SK-MEL-5 (cell line): ENCODE data around the gene EXOC6B. TPM values are rescaled to one million over a fixed set of nuclear protein-coding genes. Genes with fewer than 3 reads are reported as not detected.

Experiments
- DNase-seq: peaks from one replicate; pipeline ENCODE4 v3.0.0-alpha.2; 2016; ENCODE audit warnings: low read depth, low spot score
- in situ Hi-C: cut with HindIII; loops from 2 replicates; pipeline ENCODE4 v1.10.0; 2016; ENCODE audit warnings: low sequenced_read_pairs, high pct_unique_total_duplicates, low pct_unique_long_range_greater_than_20kb
- total RNA-seq: library from RNA; depleted of rRNA; stranded (reverse); fragments of >200 nt; shearing (Covaris generic); gene quantifications from 2 replicates; pipeline ENCODE4 v1.2.3, GENCODE V29; 2014

The EXOC6B gene
- total RNA-seq, 1 experiment from 2014 or later: 20.0 TPM

DNA sequence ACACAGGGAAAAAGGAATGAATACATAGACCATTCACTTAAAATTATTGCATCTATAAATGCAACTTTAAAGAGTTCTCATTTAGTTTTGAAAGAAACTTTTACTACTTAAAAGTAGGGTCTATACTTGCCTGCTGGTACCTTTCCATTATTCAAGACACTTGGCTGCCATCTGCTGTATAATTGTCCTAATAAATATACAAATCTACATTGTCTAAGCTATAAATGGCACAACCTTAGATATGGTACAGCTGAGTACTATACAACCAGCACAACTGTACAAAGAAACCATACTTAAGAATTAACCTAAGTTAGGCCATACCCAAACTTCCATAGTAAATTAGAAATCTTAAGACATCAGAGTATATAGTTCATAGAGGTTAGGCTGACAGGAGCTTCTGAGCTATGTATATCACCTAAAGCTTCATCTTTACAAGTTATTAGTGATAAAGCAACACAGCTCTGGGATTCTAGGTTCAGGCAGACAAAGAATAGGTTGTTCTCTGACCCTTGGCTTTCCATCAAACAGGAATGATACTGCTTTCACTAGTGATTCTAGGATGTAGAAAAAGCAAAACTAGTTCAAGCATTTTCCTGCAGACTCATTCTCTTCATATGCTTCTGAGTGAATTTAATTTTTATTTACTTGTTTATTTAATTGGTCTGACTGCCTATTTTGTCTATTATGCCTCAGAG lies 22.1 kb downstream of the EXOC6B start:
- peak; percentile 30 for DNase-seq
- in situ Hi-C loops: no loop called here

DNA sequence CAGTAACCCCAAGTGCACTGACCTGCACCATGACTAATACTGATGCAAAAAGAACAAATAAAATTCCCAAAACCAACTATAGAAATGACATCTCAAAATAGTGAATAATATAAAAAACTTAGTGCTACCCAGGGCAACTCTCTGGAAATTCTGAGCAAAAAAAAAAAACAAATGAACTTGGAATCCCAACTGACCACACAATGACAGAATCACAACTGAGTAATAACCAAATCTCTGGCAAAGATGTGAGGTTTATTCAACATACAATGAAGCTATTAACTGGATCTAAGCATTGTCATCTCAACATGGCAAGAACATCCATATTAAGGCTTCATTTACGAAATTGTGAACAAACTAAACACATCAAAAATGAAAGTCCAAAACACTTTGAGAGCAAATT lies 22.7 kb downstream of the EXOC6B start:
- DNase-seq: no peak
- in situ Hi-C loops: no loop called here

DNA sequence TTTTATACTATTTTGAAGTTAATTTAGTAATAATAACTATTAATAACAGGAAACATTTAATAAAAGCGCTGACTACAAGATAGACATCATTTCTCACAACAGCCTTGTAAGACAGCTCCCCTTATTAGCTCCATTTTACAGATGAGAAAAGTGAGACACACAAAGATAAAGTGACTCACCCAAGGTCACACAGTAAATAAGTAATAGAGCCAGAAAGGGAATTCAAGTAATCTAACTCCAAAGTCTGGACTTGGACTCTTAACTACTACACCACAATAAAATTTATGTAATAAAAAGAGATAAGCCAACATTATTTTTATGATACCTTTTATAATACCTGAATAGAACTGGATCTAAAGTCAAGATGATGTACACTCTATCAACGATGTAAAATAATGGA lies 25.3 kb downstream of the EXOC6B start:
- no peak for DNase-seq
- in situ Hi-C loops: no loop called here

DNA sequence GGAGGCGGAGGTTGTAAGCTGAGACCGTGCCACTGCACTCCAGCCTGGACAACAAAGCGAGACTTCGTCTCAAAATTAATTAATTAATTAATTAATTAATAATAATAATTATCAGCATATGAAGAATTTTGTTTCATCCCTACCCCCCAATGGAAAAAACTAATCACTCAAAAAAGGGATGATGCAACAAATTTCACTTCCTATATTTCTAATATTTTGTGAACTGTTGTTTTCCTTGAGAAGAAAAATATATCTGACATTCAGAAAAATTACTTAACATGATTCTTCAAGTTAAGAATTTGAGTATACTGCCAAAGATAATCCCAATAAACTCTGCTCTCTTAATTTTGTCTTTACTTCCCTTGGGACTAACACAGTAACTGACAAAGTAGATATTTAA lies 28.1 kb downstream of the EXOC6B start:
- DNase-seq: no peak
- in situ Hi-C loops: no loop called here

DNA sequence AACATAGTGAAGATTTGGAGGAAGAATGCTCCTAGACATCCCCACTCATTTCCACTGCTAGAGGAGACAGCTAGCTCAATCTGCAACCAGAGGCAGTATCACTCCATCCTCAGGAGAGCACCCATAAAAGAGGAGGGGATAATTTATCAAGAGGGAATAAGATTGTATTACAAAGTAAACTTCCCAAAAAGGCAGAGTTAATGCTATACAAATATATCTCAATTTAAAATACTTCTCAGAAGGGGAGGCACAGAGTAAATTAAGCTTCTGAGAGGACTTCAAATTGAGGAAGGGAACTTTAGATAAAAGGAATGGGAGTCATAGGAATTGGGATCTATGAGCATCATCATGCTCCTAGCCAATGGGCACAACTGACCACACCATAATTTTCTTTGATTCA lies 29.1 kb downstream of the EXOC6B start:
- in situ Hi-C loops: no loop called here
- no peak for DNase-seq

DNA sequence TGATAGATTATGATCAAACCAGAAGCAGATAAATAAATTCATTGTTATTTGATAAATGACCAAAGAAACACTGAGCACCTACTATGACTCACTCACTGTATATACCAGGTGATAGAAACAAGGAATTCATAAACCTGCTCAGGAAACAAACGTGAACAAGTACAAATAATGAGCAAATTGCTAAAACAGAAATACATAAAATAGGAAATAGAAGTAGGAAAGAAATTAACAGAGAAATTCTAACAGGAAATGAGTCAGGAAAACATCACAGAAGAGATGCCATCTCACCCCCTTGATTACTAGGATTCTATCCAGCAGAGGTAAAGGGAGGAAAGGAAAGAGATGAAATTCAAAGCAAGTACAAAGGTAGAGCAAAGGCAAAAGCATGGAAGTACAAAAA lies 31.3 kb downstream of the EXOC6B start:
- DNase-seq: no peak

DNA sequence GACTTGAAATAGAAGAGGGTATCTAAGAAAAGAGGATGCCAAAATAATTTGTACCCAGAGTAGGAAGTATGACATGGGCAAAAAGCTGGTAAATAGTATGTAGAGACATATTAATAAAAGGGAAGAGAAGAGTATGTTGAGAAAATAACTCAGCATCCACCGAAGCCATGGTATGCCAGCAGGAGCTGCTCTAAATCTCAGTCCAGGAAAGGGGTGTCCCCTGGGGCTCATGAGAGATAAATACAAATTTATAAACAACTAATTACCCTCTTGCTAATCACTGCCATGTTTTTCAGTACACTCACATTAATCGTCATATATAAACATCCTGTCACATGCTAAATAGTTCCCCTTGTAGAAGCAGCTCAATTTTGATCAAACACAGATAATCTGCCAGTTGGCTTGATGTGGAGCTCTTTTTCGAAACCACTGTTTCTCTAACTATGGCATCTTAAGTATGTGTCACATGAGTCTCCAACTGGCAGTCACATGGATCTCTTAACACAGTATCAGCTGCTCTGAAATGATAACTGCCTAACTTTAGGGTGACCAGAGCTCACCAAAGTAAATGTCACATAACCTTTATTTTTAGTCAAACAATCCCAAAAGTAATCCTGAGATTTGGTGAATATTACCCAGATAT lies 31.9 kb downstream of the EXOC6B start:
- DNase-seq: peak; percentile 90
- in situ Hi-C loops: no loop called here

More for the DNA sequence above, 31.3 kb downstream of the EXOC6B start:
- in situ Hi-C loops: no loop called here

DNA sequence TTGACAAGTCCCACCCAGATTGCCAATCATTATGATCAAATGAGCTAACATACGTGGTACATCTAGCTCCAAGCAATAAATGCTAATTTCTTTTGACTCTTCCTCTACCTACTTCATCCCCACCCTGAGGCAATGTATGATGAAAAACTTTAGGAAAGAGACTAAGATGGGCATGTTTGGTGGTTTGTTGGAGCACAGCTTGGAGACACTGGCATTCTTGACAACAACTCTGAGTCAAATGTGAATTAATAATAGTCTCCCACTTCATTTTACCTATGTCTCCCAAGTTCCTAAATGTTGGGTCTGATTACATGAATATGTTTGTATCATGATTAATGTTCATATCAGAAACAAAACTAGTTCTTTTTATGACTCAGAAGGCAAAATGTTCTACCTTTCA lies 36.6 kb downstream of the EXOC6B start:
- in situ Hi-C loops: no loop called here
- no peak for DNase-seq

DNA sequence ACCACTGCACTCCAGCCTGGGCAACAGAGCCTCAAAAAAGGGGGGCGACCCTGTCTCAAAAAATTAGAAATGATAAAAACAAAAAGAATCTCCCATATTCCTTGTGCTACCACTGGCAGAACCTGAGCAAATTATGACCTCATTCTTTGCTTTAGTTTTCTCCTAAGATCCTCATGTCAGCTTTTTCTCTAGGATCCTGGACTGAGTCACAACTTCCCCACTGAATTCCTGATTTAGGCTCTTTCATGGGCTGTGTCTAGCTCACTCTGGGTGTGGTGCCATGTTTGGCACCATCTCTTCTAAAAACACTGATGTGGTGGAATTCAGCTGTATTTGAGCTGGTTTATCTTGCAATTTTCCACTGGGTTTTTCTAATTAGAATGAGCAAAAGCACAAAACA lies 37.1 kb downstream of the EXOC6B start:
- in situ Hi-C loops: no loop called here
- no peak for DNase-seq

DNA sequence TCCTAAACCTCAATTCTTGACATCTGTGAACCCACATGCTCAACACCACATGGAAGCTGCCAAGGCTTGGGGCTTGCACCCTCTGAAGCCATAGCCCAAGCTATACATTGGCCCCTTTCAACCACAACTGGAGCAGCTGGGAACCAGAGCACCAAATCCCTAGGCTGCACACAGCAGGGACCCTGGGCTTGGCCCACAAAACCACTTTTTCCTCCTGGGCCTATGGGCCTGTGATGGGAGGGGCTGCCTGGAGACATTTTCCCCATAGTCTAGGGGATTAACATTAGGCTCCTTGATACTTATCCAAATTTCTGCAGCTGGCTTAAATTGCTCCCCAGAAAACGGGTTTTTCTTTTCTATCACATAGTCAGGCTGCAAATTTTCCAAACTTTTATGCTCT lies 40.3 kb downstream of the EXOC6B start:
- in situ Hi-C loops: no loop called here
- no peak for DNase-seq

DNA sequence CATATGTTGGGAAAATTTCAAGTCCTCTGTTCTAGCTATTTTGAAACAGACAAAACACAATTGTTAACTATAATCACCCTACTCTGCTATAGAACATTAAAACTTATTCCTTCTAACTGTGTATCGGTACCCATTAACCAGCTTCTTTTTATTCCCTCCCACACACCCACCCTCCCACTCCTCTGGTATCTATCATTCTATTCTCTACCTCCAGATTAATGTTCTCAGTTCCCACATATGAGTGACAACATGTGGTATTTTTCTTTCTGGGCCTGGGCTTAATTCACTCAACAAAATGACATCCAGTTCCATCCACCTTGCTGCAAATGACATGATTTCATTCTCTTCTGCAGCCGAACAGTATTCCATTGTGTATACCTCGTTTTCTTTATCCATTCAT lies 43.3 kb downstream of the EXOC6B start:
- in situ Hi-C loops: no loop called here
- DNase-seq: no peak

DNA sequence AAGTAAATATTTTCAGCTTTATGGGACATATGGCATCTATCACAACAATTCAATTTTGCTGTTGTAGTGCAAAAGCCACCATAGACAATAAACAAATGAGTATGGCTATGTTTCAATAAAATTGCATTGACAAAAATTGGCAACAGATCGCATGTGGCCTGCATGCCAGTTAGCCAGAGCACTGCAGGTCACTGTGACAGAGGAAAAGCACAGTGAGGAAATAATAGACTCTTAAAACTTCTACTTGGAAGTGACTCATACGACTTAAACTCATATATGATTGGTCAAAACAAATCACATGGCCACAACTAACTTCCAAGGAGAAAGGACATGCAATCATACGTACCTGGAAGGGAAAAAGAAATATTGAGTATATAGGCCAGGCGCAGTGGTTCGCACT lies 44.4 kb downstream of the EXOC6B start:
- in situ Hi-C loops: no loop called here
- no peak for DNase-seq

DNA sequence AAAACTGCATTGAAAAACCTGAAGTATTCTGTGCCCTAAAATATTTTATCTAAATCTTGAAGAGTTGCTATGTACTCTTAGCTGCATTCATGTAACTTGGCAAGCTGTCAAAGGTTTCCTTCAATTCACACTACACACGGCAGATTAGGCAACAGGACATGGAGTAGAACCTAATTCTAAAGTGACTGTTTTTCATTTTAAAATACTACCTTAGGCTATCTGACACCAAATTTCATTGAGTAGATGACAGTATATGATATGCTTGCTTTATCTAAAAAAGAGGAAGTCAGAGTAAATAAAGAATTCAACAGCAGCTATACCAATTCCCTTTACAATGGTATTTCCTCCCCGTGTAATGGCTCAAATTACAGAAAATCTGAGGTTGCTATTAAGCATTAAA lies 45.4 kb downstream of the EXOC6B start:
- in situ Hi-C loops: no loop called here
- peak; percentile 64 for DNase-seq

DNA sequence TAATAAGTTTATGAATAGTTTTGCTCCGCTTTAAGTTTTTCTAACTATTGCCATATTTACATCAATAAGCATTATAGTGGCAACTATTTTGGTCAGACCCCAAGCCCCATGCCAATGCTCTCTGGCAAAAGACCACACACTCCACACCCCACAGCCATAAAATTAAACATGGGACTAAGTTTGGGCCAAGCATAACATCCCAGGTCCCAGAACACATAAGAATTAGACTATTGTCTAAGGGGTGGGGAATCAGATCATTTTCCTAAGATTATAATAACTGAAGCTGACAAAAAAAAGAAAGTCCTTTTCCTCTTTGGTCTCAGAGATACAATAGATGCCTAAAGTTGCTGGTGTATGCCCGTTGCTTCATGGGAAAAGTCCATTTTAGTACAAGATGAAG lies 46.3 kb downstream of the EXOC6B start:
- in situ Hi-C loops: no loop called here
- peak; percentile 15 for DNase-seq

DNA sequence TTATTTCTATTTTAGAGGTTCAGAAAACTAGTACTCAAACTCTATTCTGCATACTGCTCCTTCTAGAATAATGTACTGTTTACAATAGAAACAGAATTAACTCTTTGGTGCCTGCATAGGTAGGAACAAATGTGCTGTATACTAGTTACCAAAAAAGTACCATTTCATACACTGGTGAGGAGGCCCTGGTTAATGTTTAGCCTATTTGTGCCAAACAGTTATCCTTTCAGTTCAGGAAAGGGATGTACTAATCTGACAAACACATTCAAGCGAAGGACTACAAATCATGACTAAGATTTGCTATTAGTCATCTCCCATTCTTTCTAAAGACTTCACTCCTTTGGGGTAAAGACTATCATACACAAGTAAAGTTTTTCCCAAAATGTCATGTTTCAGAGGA lies 47.4 kb downstream of the EXOC6B start:
- no peak for DNase-seq
- in situ Hi-C loops: no loop called here

DNA sequence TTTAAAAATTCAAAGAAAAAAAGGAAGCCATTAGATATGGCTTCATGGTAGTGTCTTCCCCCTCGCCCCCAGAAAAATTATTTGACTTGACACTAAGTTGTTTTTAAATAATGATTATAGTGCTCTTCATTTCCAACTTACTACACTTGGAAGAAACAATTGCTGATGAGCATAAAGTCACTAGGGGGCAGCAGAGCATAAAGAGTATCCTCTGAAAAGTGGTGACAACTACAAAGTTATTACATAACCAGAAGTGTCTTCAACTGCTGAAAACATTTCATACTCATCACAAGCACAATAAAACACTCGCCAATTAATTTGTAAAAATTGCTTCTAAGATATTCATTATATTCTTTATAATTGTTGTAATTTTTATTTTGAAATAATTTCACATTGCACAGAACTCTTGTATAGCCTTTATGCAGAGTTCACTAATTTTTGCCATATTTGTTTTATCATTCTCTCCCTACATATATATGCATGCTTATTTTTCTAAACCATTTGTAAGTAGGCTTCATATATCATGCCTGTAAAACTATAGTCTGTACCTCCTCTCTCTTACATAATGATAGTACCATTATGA lies 54.9 kb downstream of the EXOC6B start:
- DNase-seq: peak; percentile 89
- in situ Hi-C loops: no loop called here

DNA sequence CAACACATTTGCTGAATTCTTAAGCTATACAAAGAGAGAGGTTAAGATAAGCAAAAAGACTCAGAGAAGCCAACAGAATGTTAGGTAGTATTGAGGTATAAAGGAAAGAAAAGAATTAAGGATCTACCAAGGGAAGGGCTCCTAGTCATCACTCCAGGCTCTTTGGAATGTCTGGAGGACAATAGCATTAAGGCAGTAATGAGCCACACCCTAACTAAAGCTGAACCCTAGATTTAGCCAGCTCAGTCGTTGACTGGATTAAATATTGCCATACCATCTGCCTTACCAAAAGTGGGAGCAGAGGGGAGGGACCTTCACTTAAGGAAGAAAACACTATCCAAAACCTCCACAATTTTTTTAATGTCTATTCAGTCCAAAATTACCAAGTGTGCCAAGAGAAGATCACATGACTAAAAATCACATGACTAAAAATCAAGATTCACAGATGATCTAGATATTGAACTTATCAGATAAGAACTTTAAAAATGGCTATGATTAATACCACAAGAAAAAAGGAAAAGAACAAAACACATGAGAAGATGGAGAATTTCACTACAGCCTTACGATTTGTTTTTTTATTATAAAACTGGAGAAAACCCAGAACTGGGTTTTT lies 59.7 kb downstream of the EXOC6B start:
- in situ Hi-C loops: no loop called here
- DNase-seq: no peak

DNA sequence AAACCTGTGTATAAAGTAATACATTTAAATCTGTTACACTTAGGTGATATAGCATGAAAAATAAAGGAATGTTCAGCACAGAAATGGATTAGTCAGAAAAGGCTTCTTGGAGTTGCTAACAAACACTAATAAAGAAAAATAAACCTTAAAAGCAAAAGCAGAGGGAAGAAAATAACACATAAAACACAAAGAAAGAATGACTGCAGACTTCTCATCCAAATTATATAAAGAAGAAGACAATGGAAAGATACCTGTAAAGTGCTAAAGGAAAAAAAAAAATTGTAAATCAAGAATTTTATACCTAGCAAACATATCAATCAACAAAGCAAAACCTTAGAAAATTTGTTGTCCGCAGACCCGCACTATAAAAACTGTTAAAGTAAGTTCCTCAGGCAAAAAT lies 63.6 kb downstream of the EXOC6B start:
- no peak for DNase-seq

DNA sequence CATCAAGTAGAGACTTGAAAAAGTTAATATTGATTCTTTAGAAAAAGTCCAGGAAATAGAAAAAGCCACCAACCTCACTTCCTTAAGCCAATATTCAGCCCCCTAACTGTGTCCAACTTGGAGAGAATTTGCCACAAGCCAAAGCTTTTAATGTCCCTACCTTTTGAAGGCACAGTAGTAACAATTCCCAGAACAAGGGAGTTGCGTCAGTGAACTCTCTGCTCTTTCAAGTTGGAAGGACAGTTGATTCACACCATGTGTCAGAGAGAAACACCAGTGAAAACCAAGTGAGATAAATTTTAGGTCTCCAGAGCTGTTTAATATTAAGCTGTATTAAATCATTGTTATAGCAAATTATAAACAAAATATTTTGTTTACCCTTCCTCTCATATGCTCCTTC lies 66.1 kb downstream of the EXOC6B start:
- in situ Hi-C loops: no loop called here
- no peak for DNase-seq

More for the DNA sequence above, 63.6 kb downstream of the EXOC6B start:
- in situ Hi-C loops: no loop called here
